Panc1 (cell line): Measurements from ENCODE around the gene RBP2. TPM values are rescaled to one million over a fixed set of nuclear protein-coding genes. Genes with fewer than 3 reads are reported as not detected.

Experiments used
- ATAC-seq: fragments of 200-7000 bp; cut with Tn5 transposase; 2 replicates; pipeline ENCODE4 v1.9.1; 2020; ENCODE audit warnings: mild to moderate bottlenecking, moderate library complexity
- BruUV-seq: library from RNA; stranded (reverse); fragments of 400-500 nt; replicated peaks from 2 replicates; lab custom pipeline; 2021; lab: Mats Ljungman, UMichigan
- CTCF ChIA-PET: fragments of 300-600 bp; sonication (Branson Sonifier 250); formaldehyde crosslinking; loops from one replicate; lab custom pipeline; 2022; ENCODE audit warnings: antibody characterized with exemption; lab: Charles Lee
- POLR2A ChIA-PET: fragments of 300-600 bp; sonication (Branson Sonifier 250); formaldehyde crosslinking; loops from one replicate; lab custom pipeline; 2022; ENCODE audit warnings: antibody characterized with exemption; lab: Charles Lee
- DNase-seq: peaks from one replicate; pipeline ENCODE4 v3.0.0-alpha.2; 2010; ENCODE audit warnings: low read depth, low spot score
- H3K27ac ChIP-seq: 2 replicates; pipeline ENCODE4 v1.5.1; 2011; ENCODE audit warnings: mild to moderate bottlenecking, low read length, inconsistent platforms
- H3K27me3 ChIP-seq: fragments of 200-500 bp; sonication (Bioruptor generic); 2 replicates; pipeline ENCODE4 v1.6.0; 2014; ENCODE audit warnings: low read length, inconsistent platforms; ENCODE audit not compliant: control insufficient read depth, insufficient read depth
- H3K36me3 ChIP-seq: fragments of 200-500 bp; sonication (Bioruptor generic); 2 replicates; pipeline ENCODE4 v1.5.1; 2014; ENCODE audit warnings: inconsistent platforms, mild to moderate bottlenecking, low read length, moderate library complexity; ENCODE audit not compliant: control insufficient read depth, insufficient read depth
- H3K4me1 ChIP-seq: 2 replicates; pipeline ENCODE4 v1.5.1; 2011; ENCODE audit warnings: inconsistent platforms, mild to moderate bottlenecking, low read length, moderate library complexity; ENCODE audit not compliant: control insufficient read depth, insufficient read depth
- H3K4me3 ChIP-seq, 2 experiments: 2 replicates each; pipeline ENCODE4 v1.5.1; 2011 to 2012; ENCODE audit warnings: low read depth in 2 of 2, low read length in 2 of 2, mild to moderate bottlenecking in 2 of 2, inconsistent platforms in 1 of 2, moderate library complexity in 1 of 2
- H3K9me3 ChIP-seq: fragments of 200-500 bp; sonication (Bioruptor generic); 2 replicates; pipeline ENCODE4 v1.5.1; 2014; ENCODE audit warnings: low read depth, mild to moderate bottlenecking, inconsistent platforms, low read length, moderate library complexity; ENCODE audit not compliant: control insufficient read depth, insufficient read depth
- POLR2AphosphoS5 ChIP-seq: IDR thresholded peaks from 2 replicates; pipeline ENCODE4 v1.6.1; 2012; ENCODE audit warnings: mild to moderate bottlenecking, low read depth, low read length, moderate library complexity
- REST ChIP-seq, 2 experiments: IDR thresholded peaks; 2 replicates each; pipeline ENCODE4 v1.6.1; 2011 to 2012; ENCODE audit warnings: low read depth in 2 of 2, control low read depth in 1 of 2, low read length in 1 of 2, mild to moderate bottlenecking in 1 of 2, moderate library complexity in 1 of 2; ENCODE audit not compliant: insufficient read depth in 1 of 2
- SIN3A ChIP-seq: IDR thresholded peaks from 2 replicates; pipeline ENCODE4 v1.6.1; 2012; ENCODE audit warnings: low read depth, mild to moderate bottlenecking, low read length, moderate library complexity, borderline replicate concordance; ENCODE audit not compliant: insufficient read depth
- TCF7L2 ChIP-seq: IDR thresholded peaks from 2 replicates; pipeline ENCODE4 v1.6.1; 2011; ENCODE audit warnings: mild to moderate bottlenecking, low read depth, low read length, inconsistent platforms
- in situ Hi-C: cut with HindIII; loops from 2 replicates; pipeline ENCODE4 v1.10.0; 2016; ENCODE audit warnings: low sequenced_read_pairs, low pct_unique_long_range_greater_than_20kb
- intact Hi-C: fragments of 100-400 bp; cut with micrococcal nuclease; formaldehyde crosslinking; loops from one replicate; pipeline ENCODE4 v1.10.0; 2022; ENCODE audit not compliant: unreplicated experiment
- total RNA-seq: library from RNA; stranded (reverse); gene quantifications from one replicate; pipeline ENCODE4 v1.2.1, GENCODE V29; 2021; ENCODE audit not compliant: unreplicated experiment
- TF ChIP-seq, protein P1 (sequence below): fragments of 450-650 bp; IDR thresholded peaks from 2 replicates; pipeline ENCODE4 v1.5.1; 2017; ENCODE audit warnings: mild to moderate bottlenecking

The RBP2 gene
- total RNA-seq, 1 experiment from 2014 or later: not detected

DNA sequence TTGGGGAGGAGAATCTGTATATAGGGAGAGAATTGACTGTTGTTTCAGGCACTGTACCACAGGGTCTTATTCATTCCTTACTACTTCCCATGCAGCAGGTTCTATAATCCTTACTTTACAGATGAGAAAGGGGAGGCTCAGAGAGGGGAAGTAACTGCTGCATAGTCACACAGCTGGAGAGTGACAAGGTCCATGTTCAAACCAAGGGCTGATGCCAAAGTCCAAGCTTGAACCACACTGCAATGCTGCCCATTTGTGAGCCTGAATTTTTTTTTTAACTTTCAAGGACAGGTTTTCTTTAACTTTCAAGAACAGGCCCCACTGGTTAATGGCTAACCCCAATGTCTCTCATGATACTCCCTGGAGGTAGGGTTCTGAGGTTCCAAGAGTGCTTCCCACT is 26.2 kb downstream of the RBP2 start:
- no TSS peak for BruUV-seq
- Histone ChIP-seq H3K4me1 (no peaks in the 10 kb centered on the region), H3K9me3 (no peaks in the 10 kb centered on the region), H3K4me3 (no peak overlapping the region), H3K27ac (no peak overlapping the region), H3K36me3 (no peaks in the 10 kb centered on the region), H3K27me3 (no peaks in the 10 kb centered on the region)
- intact Hi-C loops: no loop called here
- no peak for ATAC-seq
- in situ Hi-C loops: no loop called here
- ChIA-PET CTCF (no interaction called here), POLR2A (no interaction called here)
- TF ChIP-seq, protein P1, sequence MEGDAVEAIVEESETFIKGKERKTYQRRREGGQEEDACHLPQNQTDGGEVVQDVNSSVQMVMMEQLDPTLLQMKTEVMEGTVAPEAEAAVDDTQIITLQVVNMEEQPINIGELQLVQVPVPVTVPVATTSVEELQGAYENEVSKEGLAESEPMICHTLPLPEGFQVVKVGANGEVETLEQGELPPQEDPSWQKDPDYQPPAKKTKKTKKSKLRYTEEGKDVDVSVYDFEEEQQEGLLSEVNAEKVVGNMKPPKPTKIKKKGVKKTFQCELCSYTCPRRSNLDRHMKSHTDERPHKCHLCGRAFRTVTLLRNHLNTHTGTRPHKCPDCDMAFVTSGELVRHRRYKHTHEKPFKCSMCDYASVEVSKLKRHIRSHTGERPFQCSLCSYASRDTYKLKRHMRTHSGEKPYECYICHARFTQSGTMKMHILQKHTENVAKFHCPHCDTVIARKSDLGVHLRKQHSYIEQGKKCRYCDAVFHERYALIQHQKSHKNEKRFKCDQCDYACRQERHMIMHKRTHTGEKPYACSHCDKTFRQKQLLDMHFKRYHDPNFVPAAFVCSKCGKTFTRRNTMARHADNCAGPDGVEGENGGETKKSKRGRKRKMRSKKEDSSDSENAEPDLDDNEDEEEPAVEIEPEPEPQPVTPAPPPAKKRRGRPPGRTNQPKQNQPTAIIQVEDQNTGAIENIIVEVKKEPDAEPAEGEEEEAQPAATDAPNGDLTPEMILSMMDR: no peak
- no peak for TF ChIP-seq REST (IDR thresholded peaks at IDR 0.05; ENCODE audit: insufficient read depth in 1 of 2, low read depth in 2 of 2, low read length in 1 of 2)
- DNase-seq: no peak

DNA sequence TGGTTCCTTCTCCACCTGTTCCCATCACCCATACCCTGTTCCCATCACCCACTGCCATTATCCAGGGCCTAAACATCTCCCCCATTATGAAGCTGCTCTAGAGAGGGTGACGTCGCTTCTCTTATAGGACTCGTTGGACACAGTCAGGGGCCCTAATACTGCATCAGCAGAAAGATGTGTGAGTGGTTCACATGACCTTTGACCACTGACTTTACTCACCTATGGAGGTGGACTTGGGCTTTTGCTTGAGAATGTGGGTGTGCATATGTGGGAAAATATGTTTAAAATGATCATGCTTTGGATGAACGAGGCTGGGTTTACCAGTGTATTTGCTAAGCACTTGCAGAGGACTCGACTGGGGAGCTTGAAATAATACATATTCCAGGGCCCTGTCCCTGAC is 26.8 kb downstream of the RBP2 start:
- H3K9me3 ChIP-seq: no peaks in the 10 kb centered on the region
- no TSS peak for BruUV-seq
- no peaks in the 10 kb centered on the region for H3K36me3 ChIP-seq
- ATAC-seq: no peak
- H3K27me3 ChIP-seq: no peaks in the 10 kb centered on the region
- no peak overlapping the region for H3K4me3 ChIP-seq
- H3K27ac ChIP-seq: no peak overlapping the region
- no peak for DNase-seq
- intact Hi-C loops: no loop called here
- TF ChIP-seq REST (IDR thresholded peaks at IDR 0.05; ENCODE audit: insufficient read depth in 1 of 2, low read depth in 2 of 2, low read length in 1 of 2) (no peak), SIN3A (no peak), TCF7L2 (no peak), POLR2AphosphoS5 (no peak)
- TF ChIP-seq, protein P1: no peak
- POLR2A ChIA-PET: no interaction called here
- no peaks in the 10 kb centered on the region for H3K4me1 ChIP-seq
- in situ Hi-C loops: no loop called here
- CTCF ChIA-PET: no interaction called here
